GM21515 (cell line): ENCODE results near the gene NR6A1.

Source experiments
- ATAC-seq: cut with Tn5 transposase; IDR thresholded peaks from one replicate; pipeline ENCODE4 v1.9.1; 2021; ENCODE audit not compliant: unreplicated experiment

Gene NR6A1

GRCh38 chr9:124662561-124662960 is 108.5 kb downstream of the NR6A1 start:
- no peak for ATAC-seq

GRCh38 chr9:124661271-124661670 is 109.8 kb downstream of the NR6A1 start:
- no peak for ATAC-seq

GRCh38 chr9:124660341-124660801 is 110.7 kb downstream of the NR6A1 start:
- ATAC-seq, result no peak

GRCh38 chr9:124659099-124659659 is 111.9 kb downstream of the NR6A1 start:
- ATAC-seq, result no peak

- peak; percentile 60 for ATAC-seq
These were observed 112.7 kb downstream of the NR6A1 start for GRCh38 chr9:124658165-124659017.

- ATAC-seq, result no peak
These were observed 113.6 kb downstream of the NR6A1 start for GRCh38 chr9:124657516-124657915.

GRCh38 chr9:124654431-124654830 is 116.7 kb downstream of the NR6A1 start:
- no peak for ATAC-seq

- ATAC-seq, result no peak
These were observed 118.3 kb downstream of the NR6A1 start for GRCh38 chr9:124652615-124653393.

- ATAC-seq, result no peak
These were observed 118.9 kb downstream of the NR6A1 start for GRCh38 chr9:124652203-124652602.

GRCh38 chr9:124645274-124645673 is 125.8 kb downstream of the NR6A1 start:
- no peak for ATAC-seq

GRCh38 chr9:124639637-124640036 is 131.5 kb downstream of the NR6A1 start:
- no peak for ATAC-seq

- no peak for ATAC-seq
These were observed 135.8 kb downstream of the NR6A1 start for GRCh38 chr9:124635285-124635684.

GRCh38 chr9:124632077-124632621 is 139.0 kb downstream of the NR6A1 start:
- ATAC-seq, result no peak

- no peak for ATAC-seq
These were observed 139.8 kb downstream of the NR6A1 start for GRCh38 chr9:124631326-124631725.

- ATAC-seq, result no peak
These were observed 141.5 kb downstream of the NR6A1 start for GRCh38 chr9:124629600-124629999.

- ATAC-seq, result no peak
These were observed 142.4 kb downstream of the NR6A1 start for GRCh38 chr9:124628741-124629140.

- no peak for ATAC-seq
These were observed 144.8 kb downstream of the NR6A1 start for GRCh38 chr9:124626276-124626675.

GRCh38 chr9:124625087-124625486 is 146.0 kb downstream of the NR6A1 start:
- ATAC-seq, result no peak

- ATAC-seq, result no peak
These were observed 146.4 kb downstream of the NR6A1 start for GRCh38 chr9:124624735-124624992.

GRCh38 chr9:124623966-124624734 is 147.0 kb downstream of the NR6A1 start:
- no peak for ATAC-seq

- no peak for ATAC-seq
These were observed 148.2 kb downstream of the NR6A1 start for GRCh38 chr9:124622882-124623281.
